Spleen (tissue), 11 donors: ENCODE measurements around the gene GEMIN4. TPM values are rescaled to one million over a fixed set of nuclear protein-coding genes. Genes with fewer than 3 reads are reported as not detected.

Experiments used
- DNase-seq: peaks from one replicate; pipeline ENCODE4 v3.0.0-alpha.2; 2020
- H3K27ac ChIP-seq, 8 donors: fragments of 200-600 bp; sonication (generic) in 7 of 8; 1 replicate in 4 of 8; 2 replicates in 4 of 8; pipeline versions ENCODE4 v1.5.0 to v1.8.0; 2016 to 2021; ENCODE audit warnings: inconsistent platforms in 4 of 8, mild to moderate bottlenecking in 4 of 8, moderate library complexity in 1 of 8
- H3K27me3 ChIP-seq, 7 donors: fragments of 200-600 bp; sonication (generic) in 6 of 7; replicated peaks in 1 of 7; 1 replicate in 4 of 7; 2 replicates in 3 of 7; pipeline versions ENCODE4 v1.5.0 to v1.8.0; 2016 to 2021; ENCODE audit warnings: inconsistent platforms in 3 of 7, mild to moderate bottlenecking in 1 of 7
- H3K36me3 ChIP-seq, 6 donors: fragments of 200-600 bp; sonication (generic) in 5 of 6; 1 replicate in 4 of 6; 2 replicates in 2 of 6; pipeline versions ENCODE4 v1.5.0 to v1.8.0; 2016 to 2021; ENCODE audit warnings: inconsistent platforms in 2 of 6
- H3K4me1 ChIP-seq, 6 donors: fragments of 200-600 bp; sonication (generic) in 5 of 6; 1 replicate in 3 of 6; 2 replicates in 3 of 6; pipeline versions ENCODE4 v1.5.0 to v1.8.0; 2016 to 2021; ENCODE audit warnings: inconsistent platforms in 3 of 6
- H3K4me3 ChIP-seq, 8 donors: fragments of 200-600 bp; sonication (generic) in 7 of 8; 1 replicate in 4 of 8; 2 replicates in 4 of 8; pipeline versions ENCODE4 v1.5.0 to v1.8.0; 2016 to 2021; ENCODE audit warnings: inconsistent platforms in 4 of 8, mild to moderate bottlenecking in 4 of 8, moderate library complexity in 2 of 8
- H3K9me3 ChIP-seq, 8 donors: fragments of 200-600 bp; sonication (generic) in 7 of 8; 1 replicate in 4 of 8; 2 replicates in 4 of 8; pipeline versions ENCODE4 v1.5.0 to v1.8.0; 2016 to 2021; ENCODE audit warnings: inconsistent platforms in 4 of 8
- CTCF ChIP-seq, 11 experiments: fragments of 200-600 bp in 7 of 11; fragments of 450-650 bp in 4 of 11; sonication (generic) in 4 of 11; IDR thresholded peaks in 8 of 11; conservative IDR thresholded peaks in 3 of 11; 1 replicate in 7 of 11; 2 replicates in 4 of 11; pipeline versions ENCODE4 v1.4.0 to v1.8.0; 2016 to 2021; ENCODE audit warnings: antibody characterized with exemption in 11 of 11, inconsistent platforms in 4 of 11, mild to moderate bottlenecking in 1 of 11
- POLR2A ChIP-seq, 3 donors: fragments of 450-650 bp; IDR thresholded peaks; one replicate each; pipeline ENCODE4 v1.5.1; 2017; ENCODE audit warnings: antibody characterized with exemption in 3 of 3, mild to moderate bottlenecking in 1 of 3
- POLR2AphosphoS5 ChIP-seq, 3 donors: sonication (generic); formaldehyde crosslinking; IDR thresholded peaks; one replicate each; pipeline ENCODE4 v1.5.1; 2017; ENCODE audit warnings: antibody characterized with exemption in 3 of 3
- WGBS, 5 donors: extraction: QIAGEN DNeasy Blood & Tissue Kit in 3 of 5; methylation state at CpG; one replicate each; pipeline versions ENCODE4 v1.1.5 to v1.1.7; 2013 to 2018; 5-methylcytosine and 5-hydroxymethylcytosine counted together
- intact Hi-C: fragments of 100-400 bp; cut with DNase I; formaldehyde crosslinking; loops from one replicate; pipeline ENCODE4 v1.15.0; 2023; ENCODE audit warnings: low total_unique reads
- polyA plus RNA-seq, 3 donors: library from polyadenylated mRNA; stranded (reverse); fragments of 200-250 nt; gene quantifications; one replicate each; pipeline ENCODE4 v1.2.1, GENCODE V29; 2013
- total RNA-seq, 7 donors: library from RNA; depleted of rRNA in 3 of 7; stranded (reverse); fragments of >200 nt in 3 of 7; fragmentation: NEBNext Ultra II Directional in 4 of 7; extraction: Animal tissue kit (Norgen Biotek cat#: 25700) in 4 of 7; gene quantifications; one replicate each; pipeline versions ENCODE4 v1.1.0 to v1.2.1, GENCODE V29; 2016 to 2021
- donor health status: healthy with polysubstance abuse.
- donor health status: DM: no; HTN: no; CAD: no; lungs with moderate emphysema.
- donor health status: DM: no; HTN: no; CAD: no.
- donor health status: Bipolar disorder and iron deficiency.
- donor health status: healthy.
- donor health status: DM: no; HTN: no; CAD: no.
- donor health status: DM: yes; HTN: yes; CAD: no.

The GEMIN4 gene
- total and polyA plus RNA-seq, 10 donors, result 5.7 to 24.9 (median 19.2) TPM

GRCh38 chr17:708132-708531 lies 43.9 kb downstream of the GEMIN4 start:
- no peak for TF ChIP-seq CTCF (IDR thresholded peaks at IDR 0.05 in 8 of 11, conservative IDR thresholded peaks at IDR 0.05 in 3 of 11)
- no peak for TF ChIP-seq POLR2AphosphoS5 (IDR thresholded peaks at IDR 0.05)
- TF ChIP-seq POLR2A (IDR thresholded peaks at IDR 0.05), result no peak
- no peak for DNase-seq
- no peaks in the 10 kb centered on the region for H3K9me3 ChIP-seq
- no peak overlapping the region for H3K4me3 ChIP-seq
- no peaks in the 10 kb centered on the region for H3K27me3 ChIP-seq
- peaks cover 0 to 57% (median 34%) of the 10 kb centered on the region in 6 donors for H3K36me3 ChIP-seq
- peaks cover 6 to 48% (median 12%) of the 10 kb centered on the region in 6 donors for H3K4me1 ChIP-seq
- 61 to 81% (median 81%) methylated on average over 5 of the region's 5 CpGs for WGBS, 5 donors
- H3K27ac ChIP-seq, result no peak overlapping the region
- intact Hi-C loops, result no loop called here

- no peak overlapping the region for H3K27ac ChIP-seq
- H3K36me3 ChIP-seq, result peaks cover 0 to 79% (median 34%) of the 10 kb centered on the region in 6 donors
- no peak overlapping the region for H3K4me3 ChIP-seq
- peaks cover 0 to 26% (median 4%) of the 10 kb centered on the region in 6 donors for H3K4me1 ChIP-seq
- 69 to 87% (median 80%) methylated on average over 6 of the region's 6 CpGs for WGBS, 5 donors
- no peaks in the 10 kb centered on the region for H3K9me3 ChIP-seq
- no peak for DNase-seq
- no peak for TF ChIP-seq POLR2AphosphoS5 (IDR thresholded peaks at IDR 0.05)
- TF ChIP-seq CTCF (IDR thresholded peaks at IDR 0.05 in 8 of 11, conservative IDR thresholded peaks at IDR 0.05 in 3 of 11), result no peak
- no peak for TF ChIP-seq POLR2A (IDR thresholded peaks at IDR 0.05)
- no peaks in the 10 kb centered on the region for H3K27me3 ChIP-seq
- intact Hi-C loops, result no loop called here
These were observed 46.2 kb downstream of the GEMIN4 start for GRCh38 chr17:705863-706262.

- Histone ChIP-seq H3K4me1 (peaks cover 0 to 30% (median 12%) of the 10 kb centered on the region in 6 donors), H3K36me3 (peaks cover 0 to 73% (median 30%) of the 10 kb centered on the region in 6 donors), H3K4me3 (no peak overlapping the region), H3K27me3 (no peaks in the 10 kb centered on the region), H3K27ac (no peak overlapping the region), H3K9me3 (no peaks in the 10 kb centered on the region)
- no peak for TF ChIP-seq CTCF (IDR thresholded peaks at IDR 0.05 in 8 of 11, conservative IDR thresholded peaks at IDR 0.05 in 3 of 11)
- no peak for TF ChIP-seq POLR2AphosphoS5 (IDR thresholded peaks at IDR 0.05)
- no peak for TF ChIP-seq POLR2A (IDR thresholded peaks at IDR 0.05)
- no peak for DNase-seq
- 87 to 97% (median 94%) methylated on average over 1 of the region's 1 CpG for WGBS, 5 donors
- intact Hi-C loops, result no loop called here
These were observed 47.1 kb downstream of the GEMIN4 start for GRCh38 chr17:705011-705410.

- TF ChIP-seq POLR2AphosphoS5 (IDR thresholded peaks at IDR 0.05) (no peak), CTCF (IDR thresholded peaks at IDR 0.05 in 8 of 11, conservative IDR thresholded peaks at IDR 0.05 in 3 of 11) (no peak), POLR2A (IDR thresholded peaks at IDR 0.05) (no peak)
- 84 to 92% (median 87%) methylated on average over 4 of the region's 4 CpGs for WGBS, 5 donors
- H3K27ac ChIP-seq, result no peak overlapping the region
- H3K4me3 ChIP-seq, result no peak overlapping the region
- H3K27me3 ChIP-seq, result no peaks in the 10 kb centered on the region
- no peak for DNase-seq
- H3K36me3 ChIP-seq, result peaks cover 0 to 66% (median 22%) of the 10 kb centered on the region in 6 donors
- H3K4me1 ChIP-seq, result peaks cover 0 to 37% (median 19%) of the 10 kb centered on the region in 6 donors
- intact Hi-C loops, result loop anchor here (5.0 kb wide), 1 partner anchor 292 kb away; a partner anchor contains a TSS
- no peaks in the 10 kb centered on the region for H3K9me3 ChIP-seq
These were observed 47.8 kb downstream of the GEMIN4 start for GRCh38 chr17:704111-704864.
